Thyroid gland (tissue), 4 donors: Measurements from ENCODE around the gene AMPD3.

Source experiments
- POLR2A ChIP-seq, 2 donors: fragments of 450-650 bp; IDR thresholded peaks; one replicate each; pipeline ENCODE4 v1.6.1; 2017; ENCODE audit warnings: antibody characterized with exemption in 2 of 2, mild to moderate bottlenecking in 2 of 2, moderate library complexity in 1 of 2
- TF ChIP-seq, protein P1 (sequence below), 6 experiments: fragments of 200-600 bp in 3 of 6; fragments of 450-650 bp in 3 of 6; sonication (generic) in 3 of 6; IDR thresholded peaks; one replicate each; pipeline ENCODE4 v1.5.1; 2016 to 2019; ENCODE audit warnings: antibody characterized with exemption in 6 of 6, mild to moderate bottlenecking in 2 of 6, inconsistent platforms in 1 of 6, moderate library complexity in 1 of 6

DNA sequence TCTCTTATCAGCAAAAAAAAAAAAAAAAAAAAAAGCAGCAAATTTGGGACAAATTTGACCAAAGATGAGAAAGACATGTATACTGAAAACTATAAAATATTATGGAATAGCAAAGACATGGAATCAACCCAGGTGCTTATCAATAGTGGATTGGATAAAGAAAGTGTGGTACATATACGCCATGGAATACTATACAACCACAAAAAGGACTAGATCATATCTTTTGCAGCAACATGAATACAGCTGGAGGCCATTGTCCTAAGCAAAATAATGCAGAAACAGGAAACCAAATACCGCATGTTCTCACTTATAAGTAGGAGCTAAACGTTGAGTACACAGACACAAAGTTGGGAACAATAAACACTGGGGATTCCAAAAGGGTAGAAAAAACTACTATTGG, 87.7 kb downstream of the AMPD3 start:
- TF ChIP-seq, protein P1, sequence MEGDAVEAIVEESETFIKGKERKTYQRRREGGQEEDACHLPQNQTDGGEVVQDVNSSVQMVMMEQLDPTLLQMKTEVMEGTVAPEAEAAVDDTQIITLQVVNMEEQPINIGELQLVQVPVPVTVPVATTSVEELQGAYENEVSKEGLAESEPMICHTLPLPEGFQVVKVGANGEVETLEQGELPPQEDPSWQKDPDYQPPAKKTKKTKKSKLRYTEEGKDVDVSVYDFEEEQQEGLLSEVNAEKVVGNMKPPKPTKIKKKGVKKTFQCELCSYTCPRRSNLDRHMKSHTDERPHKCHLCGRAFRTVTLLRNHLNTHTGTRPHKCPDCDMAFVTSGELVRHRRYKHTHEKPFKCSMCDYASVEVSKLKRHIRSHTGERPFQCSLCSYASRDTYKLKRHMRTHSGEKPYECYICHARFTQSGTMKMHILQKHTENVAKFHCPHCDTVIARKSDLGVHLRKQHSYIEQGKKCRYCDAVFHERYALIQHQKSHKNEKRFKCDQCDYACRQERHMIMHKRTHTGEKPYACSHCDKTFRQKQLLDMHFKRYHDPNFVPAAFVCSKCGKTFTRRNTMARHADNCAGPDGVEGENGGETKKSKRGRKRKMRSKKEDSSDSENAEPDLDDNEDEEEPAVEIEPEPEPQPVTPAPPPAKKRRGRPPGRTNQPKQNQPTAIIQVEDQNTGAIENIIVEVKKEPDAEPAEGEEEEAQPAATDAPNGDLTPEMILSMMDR (IDR thresholded peaks at IDR 0.05): no peak
- TF ChIP-seq POLR2A (IDR thresholded peaks at IDR 0.05): no peak
